Measurements from ENCODE around the gene WASF1.

Gene WASF1

GRCh38 chr6:110054664-110055386 is 124.6 kb downstream of the WASF1 start:
- Histone ChIP-seq H3K27ac (ENCODE audit: low read depth, low read length) (no peak overlapping the region), H3K9ac (ENCODE audit: low read length) (no peak overlapping the region)

GRCh38 chr6:110053395-110054240 is 125.9 kb downstream of the WASF1 start:
- no peak overlapping the region for H3K9ac ChIP-seq (ENCODE audit: low read length)
- H3K36me3 ChIP-seq (ENCODE audit: control insufficient read depth, insufficient read depth, low read length): no peaks in the 10 kb centered on the region
- no peak overlapping the region for H3K4me3 ChIP-seq (ENCODE audit: low read depth, low read length)
- H3K27ac ChIP-seq (ENCODE audit: low read depth, low read length): no peak overlapping the region
- peaks cover 5% of the 10 kb centered on the region; the same call in 1 of the 2 replicates for H3K4me1 ChIP-seq (ENCODE audit: control insufficient read depth, insufficient read depth, low read length)
- no peaks in the 10 kb centered on the region for H3K27me3 ChIP-seq (ENCODE audit: control insufficient read depth, insufficient read depth, low read length)
- H3K9me3 ChIP-seq (ENCODE audit: control insufficient read depth, insufficient read depth, low read depth, low read length): no peaks in the 10 kb centered on the region

More at GRCh38 chr6:110054664-110055386, 124.6 kb downstream of the WASF1 start:
- peaks cover 5% of the 10 kb centered on the region; the same call in 1 of the 2 replicates for H3K4me1 ChIP-seq (ENCODE audit: control insufficient read depth, insufficient read depth, low read length)
- no peaks in the 10 kb centered on the region for H3K9me3 ChIP-seq (ENCODE audit: control insufficient read depth, insufficient read depth, low read depth, low read length)
- H3K4me3 ChIP-seq (ENCODE audit: low read depth, low read length): no peak overlapping the region
- H3K36me3 ChIP-seq (ENCODE audit: control insufficient read depth, insufficient read depth, low read length): no peaks in the 10 kb centered on the region
- no peaks in the 10 kb centered on the region for H3K27me3 ChIP-seq (ENCODE audit: control insufficient read depth, insufficient read depth, low read length)

GRCh38 chr6:110050440-110050813 is 129.0 kb downstream of the WASF1 start:
- Histone ChIP-seq H3K27me3 (ENCODE audit: control insufficient read depth, insufficient read depth, low read length) (no peaks in the 10 kb centered on the region), H3K9ac (ENCODE audit: low read length) (no peak overlapping the region), H3K9me3 (ENCODE audit: control insufficient read depth, insufficient read depth, low read depth, low read length) (peaks cover 5% of the 10 kb centered on the region; the same call in 1 of the 2 replicates), H3K27ac (ENCODE audit: low read depth, low read length) (no peak overlapping the region), H3K4me3 (ENCODE audit: low read depth, low read length) (no peak overlapping the region), H3K4me1 (ENCODE audit: control insufficient read depth, insufficient read depth, low read length) (peaks cover 3% of the 10 kb centered on the region; the same call in 1 of the 2 replicates), H3K36me3 (ENCODE audit: control insufficient read depth, insufficient read depth, low read length) (no peaks in the 10 kb centered on the region)
